PC-9 (cell line): ENCODE results near the gene OIT3. TPM values are rescaled to one million over a fixed set of nuclear protein-coding genes. Genes with fewer than 3 reads are reported as not detected.

Experiments
- BruUV-seq: library from RNA; stranded (reverse); fragments of 400-500 nt; replicated peaks from 2 replicates; lab custom pipeline; 2021; lab: Mats Ljungman, UMichigan
- CTCF ChIA-PET: fragments of 300-600 bp; sonication (Branson Sonifier 250); formaldehyde crosslinking; loops from one replicate; lab custom pipeline; 2022; ENCODE audit warnings: antibody characterized with exemption; lab: Charles Lee
- POLR2A ChIA-PET: fragments of 300-600 bp; sonication (Branson Sonifier 250); formaldehyde crosslinking; loops from one replicate; lab custom pipeline; 2022; ENCODE audit warnings: antibody characterized with exemption; ENCODE audit not compliant: unreplicated experiment; lab: Charles Lee
- DNase-seq, 2 experiments: peaks; one replicate each; pipeline versions ENCODE4 v3.0.0 to v3.0.0-alpha.2; 2015 to 2022; ENCODE audit warnings: mixed read lengths in 1 of 2
- H2AFZ ChIP-seq: fragments of 200-600 bp; sonication (generic); 2 replicates; pipeline ENCODE4 v1.8.1; 2017; ENCODE audit warnings: antibody characterized with exemption
- H3F3A ChIP-seq: fragments of 200-600 bp; sonication (generic); 2 replicates; pipeline ENCODE4 v1.8.1; 2017; ENCODE audit warnings: antibody characterized with exemption, mild to moderate bottlenecking, low read depth; ENCODE audit not compliant: insufficient read depth
- H3K27ac ChIP-seq: fragments of 200-600 bp; sonication (generic); 2 replicates; pipeline ENCODE4 v1.6.1; 2016; ENCODE audit warnings: mixed run types
- H3K27me3 ChIP-seq: fragments of 200-600 bp; sonication (generic); 2 replicates; pipeline ENCODE4 v1.6.1; 2016; ENCODE audit warnings: low read depth, mixed run types; ENCODE audit not compliant: insufficient read depth
- H3K36me3 ChIP-seq: fragments of 200-600 bp; sonication (generic); 2 replicates; pipeline ENCODE4 v1.6.1; 2016; ENCODE audit warnings: low read depth, mixed run types
- H3K4me1 ChIP-seq: fragments of 200-600 bp; sonication (generic); replicated peaks from 2 replicates; pipeline ENCODE4 v1.6.1; 2016; ENCODE audit warnings: mixed run types; ENCODE audit not compliant: insufficient read depth
- H3K4me2 ChIP-seq: fragments of 200-600 bp; sonication (generic); 2 replicates; pipeline ENCODE4 v1.6.1; 2017; ENCODE audit warnings: mixed run types
- H3K4me3 ChIP-seq: fragments of 200-600 bp; sonication (generic); 2 replicates; pipeline ENCODE4 v1.6.1; 2016; ENCODE audit warnings: mixed run types
- H3K79me2 ChIP-seq: fragments of 200-600 bp; sonication (generic); 2 replicates; pipeline ENCODE4 v1.6.1; 2017; ENCODE audit warnings: low read depth, mixed run types
- H3K9me2 ChIP-seq: fragments of 200-600 bp; sonication (generic); 2 replicates; pipeline ENCODE4 v1.8.1; 2017; ENCODE audit warnings: mild to moderate bottlenecking; ENCODE audit not compliant: insufficient read depth
- H3K9me3 ChIP-seq: fragments of 200-600 bp; sonication (generic); 2 replicates; pipeline ENCODE4 v1.8.1; 2016; ENCODE audit warnings: low read depth; ENCODE audit not compliant: insufficient read depth
- H4K20me1 ChIP-seq: fragments of 200-600 bp; sonication (generic); 2 replicates; pipeline ENCODE4 v1.8.1; 2017; ENCODE audit not compliant: insufficient read depth
- EZH2 ChIP-seq: fragments of 200-600 bp; sonication (generic); IDR thresholded peaks from 2 replicates; pipeline ENCODE4 v1.8.0; 2017; ENCODE audit warnings: antibody characterized with exemption, low read depth
- intact Hi-C: fragments of 100-400 bp; cut with micrococcal nuclease; formaldehyde crosslinking; loops from one replicate; pipeline ENCODE4 v1.10.0; 2022; ENCODE audit not compliant: unreplicated experiment
- total RNA-seq: library from RNA; stranded (reverse); gene quantifications from 2 replicates; pipeline ENCODE4 v1.2.3, GENCODE V29; 2021
- TF ChIP-seq, protein P1 (sequence below): fragments of 200-600 bp; sonication (generic); conservative IDR thresholded peaks from 2 replicates; pipeline ENCODE4 v1.6.1; 2017; ENCODE audit warnings: mixed run types, antibody characterized with exemption, mild to moderate bottlenecking, moderate library complexity

Gene OIT3
- total RNA-seq, 1 experiment from 2014 or later = 0.28 TPM

DNA sequence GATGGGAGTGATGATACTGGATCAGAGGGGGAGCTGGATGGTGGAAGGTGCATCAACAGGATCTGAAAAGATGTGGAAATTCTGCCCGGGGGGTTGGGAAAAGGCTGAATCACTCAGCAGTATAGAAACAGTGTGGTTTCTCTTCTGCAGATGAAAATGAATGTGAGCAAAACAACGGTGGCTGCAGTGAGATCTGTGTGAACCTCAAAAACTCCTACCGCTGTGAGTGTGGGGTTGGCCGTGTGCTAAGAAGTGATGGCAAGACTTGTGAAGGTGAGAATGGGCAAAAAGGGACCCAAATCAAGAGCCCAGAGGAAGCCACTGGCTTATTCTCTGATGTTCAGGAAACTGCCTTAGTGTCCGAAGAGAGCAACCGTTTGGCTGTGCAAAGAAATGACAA is 12.9 kb downstream of the OIT3 start:
- H4K20me1 ChIP-seq = no peaks in the 10 kb centered on the region
- no peaks in the 10 kb centered on the region for H3K27me3 ChIP-seq
- H3K4me1 ChIP-seq = no peaks in the 10 kb centered on the region
- no TSS peak for BruUV-seq
- H3F3A ChIP-seq = no peaks in the 10 kb centered on the region
- H3K4me2 ChIP-seq = no peak overlapping the region
- CTCF ChIA-PET = no interaction called here
- intact Hi-C loops = no loop called here
- no peak overlapping the region for H3K4me3 ChIP-seq
- no peak for DNase-seq
- H3K79me2 ChIP-seq = no peaks in the 10 kb centered on the region
- H3K27ac ChIP-seq = no peak overlapping the region
- no peaks in the 10 kb centered on the region for H3K9me3 ChIP-seq
- no peaks in the 10 kb centered on the region for H3K36me3 ChIP-seq
- no peaks in the 10 kb centered on the region for H3K9me2 ChIP-seq
- POLR2A ChIA-PET = interaction anchor here (0.7 kb wide), 2 partner anchors 167 to 213 kb away, joined by 3 read pairs; no protein-coding TSS in a partner anchor
- no peak overlapping the region for H2AFZ ChIP-seq
- TF ChIP-seq, protein P1, sequence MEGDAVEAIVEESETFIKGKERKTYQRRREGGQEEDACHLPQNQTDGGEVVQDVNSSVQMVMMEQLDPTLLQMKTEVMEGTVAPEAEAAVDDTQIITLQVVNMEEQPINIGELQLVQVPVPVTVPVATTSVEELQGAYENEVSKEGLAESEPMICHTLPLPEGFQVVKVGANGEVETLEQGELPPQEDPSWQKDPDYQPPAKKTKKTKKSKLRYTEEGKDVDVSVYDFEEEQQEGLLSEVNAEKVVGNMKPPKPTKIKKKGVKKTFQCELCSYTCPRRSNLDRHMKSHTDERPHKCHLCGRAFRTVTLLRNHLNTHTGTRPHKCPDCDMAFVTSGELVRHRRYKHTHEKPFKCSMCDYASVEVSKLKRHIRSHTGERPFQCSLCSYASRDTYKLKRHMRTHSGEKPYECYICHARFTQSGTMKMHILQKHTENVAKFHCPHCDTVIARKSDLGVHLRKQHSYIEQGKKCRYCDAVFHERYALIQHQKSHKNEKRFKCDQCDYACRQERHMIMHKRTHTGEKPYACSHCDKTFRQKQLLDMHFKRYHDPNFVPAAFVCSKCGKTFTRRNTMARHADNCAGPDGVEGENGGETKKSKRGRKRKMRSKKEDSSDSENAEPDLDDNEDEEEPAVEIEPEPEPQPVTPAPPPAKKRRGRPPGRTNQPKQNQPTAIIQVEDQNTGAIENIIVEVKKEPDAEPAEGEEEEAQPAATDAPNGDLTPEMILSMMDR = no peak
- TF ChIP-seq EZH2 = no peak

DNA sequence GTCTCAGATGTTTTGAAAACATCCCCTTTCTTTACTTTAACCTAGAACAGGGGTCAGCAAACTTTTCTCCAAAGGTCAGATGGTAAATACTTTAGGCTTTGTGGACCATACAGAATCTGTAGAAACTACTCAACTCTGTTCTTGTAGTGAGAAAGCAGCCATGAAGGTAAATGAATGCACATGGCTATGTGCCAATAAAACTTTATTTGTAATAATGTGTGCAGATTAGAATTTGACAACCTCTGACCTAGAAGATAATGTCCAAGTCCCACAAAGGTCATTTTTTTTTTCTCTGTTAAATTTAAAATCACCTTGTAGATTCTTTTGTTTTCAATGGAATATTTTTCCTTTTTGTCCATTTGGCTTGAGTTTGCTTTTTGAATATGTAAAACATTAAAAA is 17.2 kb downstream of the OIT3 start:
- TF ChIP-seq, protein P1 = no peak
- TF ChIP-seq EZH2 = no peak
- no TSS peak for BruUV-seq
- Histone ChIP-seq H3K9me2 (no peaks in the 10 kb centered on the region), H3K27me3 (no peaks in the 10 kb centered on the region), H3K4me2 (no peak overlapping the region), H3K36me3 (no peaks in the 10 kb centered on the region), H4K20me1 (no peaks in the 10 kb centered on the region), H3K4me1 (no peaks in the 10 kb centered on the region), H2AFZ (no peak overlapping the region), H3K27ac (no peak overlapping the region), H3F3A (no peaks in the 10 kb centered on the region), H3K4me3 (no peak overlapping the region), H3K79me2 (no peaks in the 10 kb centered on the region), H3K9me3 (no peaks in the 10 kb centered on the region)
- ChIA-PET POLR2A (interaction anchor here (0.6 kb wide), 1 partner anchor 273 kb away, joined by 5 read pairs; no protein-coding TSS in a partner anchor), CTCF (no interaction called here)
- no peak for DNase-seq
- intact Hi-C loops = no loop called here

DNA sequence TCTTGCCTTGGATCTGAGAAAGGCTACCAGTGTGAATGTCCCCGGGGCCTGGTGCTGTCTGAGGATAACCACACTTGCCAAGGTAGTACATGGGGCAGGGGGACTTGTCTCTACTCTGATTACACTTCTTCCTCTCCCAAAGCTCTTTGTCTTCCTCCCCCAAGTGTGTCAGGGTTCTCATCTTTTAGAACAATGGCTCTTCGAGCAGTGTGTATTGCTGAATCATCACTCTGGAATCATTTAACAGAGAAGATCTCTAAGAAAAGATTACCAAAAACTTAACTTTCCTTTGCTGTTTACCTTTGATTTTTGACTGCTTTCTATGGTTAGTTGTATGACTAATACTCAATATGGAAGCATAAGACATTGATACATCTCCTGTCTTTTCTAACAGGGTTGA is 18.2 kb downstream of the OIT3 start:
- Histone ChIP-seq H3K36me3 (no peaks in the 10 kb centered on the region), H3K9me2 (no peaks in the 10 kb centered on the region), H3K27ac (no peak overlapping the region), H3K4me3 (no peak overlapping the region), H3K79me2 (no peaks in the 10 kb centered on the region), H3K9me3 (no peaks in the 10 kb centered on the region), H3K4me1 (no peaks in the 10 kb centered on the region), H2AFZ (no peak overlapping the region), H3K27me3 (no peaks in the 10 kb centered on the region), H3F3A (no peaks in the 10 kb centered on the region), H4K20me1 (no peaks in the 10 kb centered on the region), H3K4me2 (no peak overlapping the region)
- TF ChIP-seq, protein P1 = no peak
- TF ChIP-seq EZH2 = no peak
- CTCF ChIA-PET = no interaction called here
- no peak for DNase-seq
- intact Hi-C loops = no loop called here
- no TSS peak for BruUV-seq
- POLR2A ChIA-PET = no interaction called here
